Measurements from ENCODE around the gene OLFM1.

GRCh38 chr9:135148386-135148785 lies 60.9 kb downstream of the OLFM1 start:
- no peak for TF ChIP-seq POLR2AphosphoS5 (IDR thresholded peaks at IDR 0.05; ENCODE audit: low read depth, low read length)
- TF ChIP-seq TAF1 (IDR thresholded peaks at IDR 0.05; ENCODE audit: borderline replicate concordance, insufficient read depth, low read length): no peak
- TF ChIP-seq SIN3A (IDR thresholded peaks at IDR 0.05; ENCODE audit: borderline replicate concordance, insufficient read depth, low read length): no peak
- no peak for TF ChIP-seq REST (IDR thresholded peaks at IDR 0.05; ENCODE audit: insufficient read depth in 1 of 2, low read depth in 2 of 2, low read length in 2 of 2)

Data from PFSK-1 (cell line).